HG03060 (cell line): Measurements from ENCODE around the gene GAREM1.
"Not testable (repeated sequence)": the region's sequence is repeated elsewhere in the genome, so short reads cannot be mapped to it uniquely, and the experiment has no call there.

Source experiments
- ATAC-seq: cut with Tn5 transposase; IDR thresholded peaks from one replicate; pipeline ENCODE4 v1.9.1; 2021; ENCODE audit warnings: low read depth, moderate number of reproducible peaks; ENCODE audit not compliant: unreplicated experiment

The GAREM1 gene

GRCh38 chr18:32470714-32471633 is at the start of gene GAREM1:
Gene GAREM1, minus strand, starts transcription at chr18:32470882. Its CDS starts 454 bp downstream, at chr18:32470428.
- ATAC-seq = peak; percentile 84

DNA sequence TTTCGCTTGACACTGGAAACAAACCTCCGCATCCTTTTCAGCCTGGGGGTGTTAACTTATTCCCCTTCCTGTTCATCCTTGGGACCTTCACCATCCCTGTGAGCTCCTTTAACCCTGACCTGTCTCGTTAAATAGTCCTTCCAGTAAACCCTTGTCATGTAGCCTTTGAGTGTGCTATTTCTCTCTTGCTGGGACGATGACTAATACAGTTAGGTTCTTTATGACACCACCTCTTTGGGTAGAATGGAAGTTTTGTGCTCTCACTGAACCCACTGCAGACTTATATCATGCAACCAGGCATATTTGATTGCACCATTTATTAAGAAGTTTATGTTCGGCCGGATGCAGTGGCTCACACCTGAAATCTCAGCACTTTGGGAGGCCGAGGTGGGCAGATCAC is 40.5 kb upstream of the GAREM1 start:
- no peak for ATAC-seq

DNA sequence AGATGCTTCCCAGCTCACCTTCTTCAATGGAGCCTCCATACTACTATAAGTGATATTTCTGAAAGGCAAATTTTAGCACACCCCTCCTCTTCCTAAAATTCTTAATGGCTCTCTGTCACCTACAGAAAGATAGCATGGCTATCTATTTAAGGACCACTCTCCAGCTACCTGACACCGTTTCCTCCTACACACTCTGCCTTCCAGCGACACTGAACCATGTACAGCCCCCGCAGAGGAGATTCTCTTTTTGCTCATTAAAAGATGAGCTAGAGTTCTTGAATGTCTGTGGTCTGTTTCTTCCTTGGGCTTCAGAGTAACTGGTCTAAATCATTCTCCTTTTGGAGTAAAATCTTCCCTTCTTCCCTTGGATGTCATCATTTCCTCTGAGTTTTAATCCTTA is 38.4 kb upstream of the GAREM1 start:
- no peak for ATAC-seq

DNA sequence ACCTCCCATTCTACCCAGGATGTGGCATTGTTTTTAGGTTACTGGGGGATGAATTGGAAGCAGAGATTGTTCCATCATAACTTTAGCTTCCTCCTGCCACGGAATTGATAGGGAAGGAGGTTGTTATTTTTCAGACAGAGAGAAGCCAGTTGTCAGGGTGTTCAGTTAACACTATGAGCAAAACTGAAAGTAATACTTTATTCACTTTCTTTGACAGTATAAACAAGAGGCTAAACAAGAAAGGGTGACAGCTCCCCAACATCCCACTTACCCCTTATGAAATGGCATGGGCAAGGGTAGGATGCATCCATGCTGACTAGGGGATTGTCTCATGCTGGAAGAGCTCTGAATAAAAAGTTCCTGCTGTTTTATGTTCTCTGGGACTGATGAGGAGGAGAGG is 36.4 kb upstream of the GAREM1 start:
- ATAC-seq = no peak

- ATAC-seq = no peak
Observed at GRCh38 chr18:32502014-32502413, 31.3 kb upstream of the GAREM1 start.

DNA sequence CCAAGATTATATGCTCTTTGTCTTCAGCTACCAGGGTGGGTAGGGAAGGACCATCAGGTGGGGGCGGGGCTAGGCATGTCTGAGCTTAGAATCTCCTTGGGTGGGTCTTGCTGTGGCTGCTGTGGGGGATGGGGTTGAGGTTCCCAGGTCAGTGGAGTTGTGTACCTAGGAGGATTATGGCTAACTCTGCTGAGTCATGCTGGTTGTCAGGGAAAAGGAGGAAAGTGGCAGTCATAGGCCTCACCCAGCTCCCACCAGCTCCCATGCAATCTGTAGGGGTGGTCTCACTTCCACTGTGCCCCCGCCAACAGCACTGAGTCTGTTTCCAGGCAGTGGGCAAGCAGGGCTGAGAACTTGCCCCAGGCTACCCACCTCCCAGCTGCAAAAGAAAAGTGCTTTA is 30.6 kb upstream of the GAREM1 start:
- ATAC-seq = not testable (repeated sequence)

- ATAC-seq = no peak
Observed at GRCh38 chr18:32483002-32483401, 12.3 kb upstream of the GAREM1 start.

DNA sequence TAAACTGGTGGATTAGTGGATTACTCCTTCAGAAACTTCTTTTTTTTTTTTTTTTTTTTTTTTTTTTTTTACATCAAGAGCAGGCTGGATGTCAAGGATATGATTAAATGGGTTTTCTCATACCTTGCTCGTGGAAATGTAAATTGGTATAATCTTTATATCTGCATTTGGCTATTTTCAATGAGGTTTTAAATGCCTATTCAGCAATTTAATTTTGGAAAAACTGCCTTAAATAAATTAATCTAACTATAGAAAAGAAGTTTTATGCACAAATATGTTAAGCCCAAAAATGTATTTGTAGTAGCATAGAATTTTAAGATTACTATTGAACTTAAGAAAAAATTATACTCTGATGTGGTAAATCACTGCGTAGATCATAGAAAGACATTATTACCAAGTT is 11.4 kb upstream of the GAREM1 start:
- no peak for ATAC-seq

GRCh38 chr18:32480581-32480980 is 9.9 kb upstream of the GAREM1 start:
- ATAC-seq = no peak

DNA sequence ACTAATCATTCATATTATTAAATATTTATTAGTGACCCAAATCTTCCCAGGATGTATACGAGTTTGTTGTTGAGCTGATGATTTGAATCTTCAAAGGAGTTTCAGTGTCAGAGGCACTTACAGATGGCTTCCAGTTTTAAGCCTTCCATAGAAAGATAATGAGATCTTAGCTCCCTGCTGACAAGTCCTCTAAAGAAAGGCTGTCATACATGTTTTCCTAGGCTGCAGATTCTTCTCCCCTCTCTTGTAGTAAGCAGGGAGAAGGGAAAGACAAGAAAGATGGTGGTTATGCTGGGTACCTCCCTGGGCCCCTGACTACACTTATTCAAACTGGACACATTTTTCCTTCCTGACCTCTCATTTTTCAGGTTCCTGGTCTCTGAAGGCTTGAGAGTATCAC is 8.1 kb upstream of the GAREM1 start:
- ATAC-seq = no peak

- no peak for ATAC-seq
Observed at GRCh38 chr18:32478317-32478716, 7.6 kb upstream of the GAREM1 start.

DNA sequence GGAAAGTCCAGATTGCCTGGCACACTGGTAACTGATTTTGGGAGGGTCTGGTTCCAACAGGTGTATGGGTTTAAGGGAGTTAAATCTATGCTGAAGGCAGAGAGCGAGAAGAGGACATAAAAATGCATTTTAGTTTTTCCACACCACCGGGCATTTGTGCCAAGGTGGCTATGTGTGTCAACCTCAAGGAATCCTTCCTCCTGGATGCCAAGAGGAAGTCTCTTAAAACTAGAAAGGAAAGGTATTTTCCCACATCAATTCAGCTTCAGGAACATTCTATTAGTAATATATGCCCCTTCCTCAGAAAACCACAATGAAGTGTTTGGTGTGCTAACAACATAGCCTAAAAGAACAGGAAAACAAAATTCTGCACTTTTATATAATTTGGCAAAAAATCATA is 5.4 kb upstream of the GAREM1 start:
- no peak for ATAC-seq

DNA sequence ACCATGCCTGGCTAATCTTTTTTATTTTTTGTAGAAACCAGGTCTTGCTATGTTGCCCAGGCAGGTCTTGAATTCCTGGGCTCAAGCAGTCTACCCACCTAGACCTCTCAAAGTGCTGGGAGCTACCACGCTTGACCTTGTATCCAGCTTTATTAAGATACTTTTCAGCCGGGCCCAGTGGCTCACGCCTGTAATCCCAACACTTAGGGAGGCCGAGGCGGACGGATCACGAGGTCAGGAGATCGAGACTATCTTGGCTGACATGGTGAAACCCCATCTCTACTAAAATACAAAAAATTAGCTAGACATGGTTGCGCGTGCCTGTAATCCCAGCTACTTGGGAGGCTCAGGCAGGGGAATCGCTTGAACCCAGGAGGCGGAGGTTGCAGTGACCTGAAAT is 4.4 kb upstream of the GAREM1 start:
- ATAC-seq = not testable (repeated sequence)

DNA sequence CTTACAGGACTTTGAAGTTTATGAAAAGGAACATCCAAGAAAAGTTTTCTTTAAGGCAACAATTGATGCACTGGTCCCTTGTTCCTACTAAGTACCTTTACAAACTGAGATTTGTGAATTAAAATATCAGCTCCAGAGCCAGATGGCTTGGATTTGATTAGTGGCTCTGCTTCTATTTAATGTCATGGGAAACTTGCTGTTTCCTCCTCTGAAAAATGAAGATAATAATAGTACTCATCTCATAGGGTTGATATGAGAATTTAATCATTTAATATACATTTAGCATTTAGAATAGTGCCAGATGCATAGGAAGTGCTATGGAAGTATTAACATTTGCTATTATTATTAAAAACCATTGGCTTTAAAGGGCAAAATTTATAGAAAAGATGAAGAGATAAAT is 2.6 kb upstream of the GAREM1 start:
- ATAC-seq = no peak

DNA sequence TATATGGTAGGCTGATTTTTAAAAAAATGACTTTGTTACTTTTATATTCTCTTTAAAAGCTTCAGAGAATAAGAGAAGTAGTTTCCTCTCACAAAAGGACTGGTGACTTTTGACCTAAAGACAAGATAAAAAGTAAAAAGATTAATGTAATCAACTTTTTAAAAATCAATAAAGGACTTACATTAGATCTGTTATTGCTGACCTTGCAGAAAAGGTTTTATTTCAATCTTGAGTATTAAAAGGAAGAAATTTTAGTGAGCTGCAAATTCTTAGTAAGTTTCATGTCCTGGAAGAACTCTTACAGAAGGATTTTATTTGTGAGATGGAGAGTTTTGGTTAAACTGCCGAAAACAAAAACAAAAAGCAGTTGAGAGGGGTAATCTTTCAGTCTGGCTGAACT is 2.2 kb upstream of the GAREM1 start:
- ATAC-seq = no peak

- ATAC-seq = no peak
Observed at GRCh38 chr18:32470460-32470713, 295 bp downstream of the GAREM1 start.

DNA sequence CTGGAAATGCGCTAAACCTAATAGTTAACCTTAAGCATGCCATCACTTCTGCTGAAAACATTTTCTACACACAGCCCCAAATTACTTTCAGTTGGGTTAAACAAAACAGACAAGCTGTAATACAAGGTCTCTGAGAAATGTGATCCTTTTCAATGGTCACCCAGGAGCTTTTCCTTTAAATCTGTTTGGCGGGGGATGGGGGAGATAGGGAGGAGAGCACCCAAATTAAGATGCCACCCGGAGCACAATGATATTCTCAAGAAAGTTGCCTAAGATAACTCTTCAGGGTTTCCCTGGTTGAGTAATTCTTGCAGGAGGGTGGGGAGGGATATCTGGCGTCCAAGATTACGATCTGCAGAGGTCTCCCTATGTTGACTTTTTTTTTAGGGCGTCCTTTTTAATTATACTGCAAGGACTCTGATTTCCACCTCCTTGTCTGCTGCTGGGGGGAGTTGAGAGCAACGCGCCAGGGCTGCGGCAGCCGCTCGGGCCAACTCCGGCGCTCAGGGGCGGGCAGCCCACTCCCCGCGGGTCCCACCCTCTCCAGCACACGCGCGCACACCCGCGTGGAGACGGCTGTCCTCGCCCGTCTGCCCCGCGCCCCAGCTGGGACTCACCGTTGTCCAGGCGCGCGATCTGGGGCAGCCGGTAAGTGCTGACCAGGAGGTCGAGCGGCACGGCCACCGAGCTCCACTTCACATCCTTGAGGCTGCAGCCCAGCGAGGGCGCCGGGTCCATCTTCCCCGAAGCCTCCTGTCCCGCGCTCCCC is 807 bp downstream of the GAREM1 start:
- no peak for ATAC-seq

DNA sequence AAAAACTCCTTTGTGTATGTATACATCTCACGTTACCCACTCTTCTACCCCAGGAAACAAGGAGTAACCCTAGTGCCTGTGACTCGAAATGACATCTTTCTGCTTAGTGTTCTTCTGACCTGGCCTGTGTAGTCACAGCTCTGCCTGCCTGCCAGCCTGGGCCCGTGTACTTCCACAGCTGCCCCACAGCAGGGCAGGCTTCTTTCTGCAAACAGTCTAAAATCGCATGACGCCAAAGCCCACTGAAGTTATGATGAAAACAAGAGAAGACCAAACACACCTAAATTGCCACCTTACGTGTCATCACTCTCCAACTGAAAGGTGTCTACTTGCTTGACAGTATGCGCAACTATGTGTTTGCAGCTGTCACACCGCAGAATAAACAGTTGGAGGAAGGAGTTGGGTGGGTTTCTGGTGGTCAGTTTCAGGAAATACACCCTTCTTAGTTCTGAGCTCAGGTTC is 1.5 kb downstream of the GAREM1 start:
- no peak for ATAC-seq

GRCh38 chr18:32468147-32468845 is 2.4 kb downstream of the GAREM1 start:
- ATAC-seq = no peak

- ATAC-seq = no peak
Observed at GRCh38 chr18:32461709-32462272, 8.9 kb downstream of the GAREM1 start.

DNA sequence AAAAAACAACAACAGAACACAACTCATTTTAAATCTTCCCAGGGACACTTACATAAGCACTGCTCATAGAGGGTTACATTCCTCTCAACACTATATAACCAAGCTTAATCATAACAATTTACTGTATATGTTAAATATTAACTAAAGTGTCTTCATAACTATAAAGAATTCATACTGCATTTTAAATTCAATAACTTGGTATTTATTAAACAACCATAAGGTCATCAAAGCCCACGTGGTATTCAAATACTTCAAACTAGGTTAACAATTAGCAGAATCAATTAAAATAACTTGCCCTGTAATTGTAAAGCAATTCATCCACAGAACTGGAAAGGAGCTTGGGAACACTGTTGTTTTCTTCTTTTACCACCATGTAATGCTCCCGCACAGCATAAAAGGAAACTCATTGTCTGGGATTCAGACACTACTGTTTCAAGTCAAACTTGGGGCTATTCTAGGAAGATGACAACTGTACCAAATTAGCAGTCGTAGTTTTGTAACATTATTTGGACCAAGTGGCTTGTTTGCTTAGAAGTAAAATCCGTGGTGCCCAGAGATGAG is 10.4 kb downstream of the GAREM1 start:
- ATAC-seq = no peak
